Skin epidermis (tissue), 12 donors: ENCODE measurements around the gene MRGPRG.

ENCODE experiments used
- H3K27ac ChIP-seq, 21 experiments: fragments of 200-600 bp; sonication (generic) in 11 of 21; one replicate each; pipeline ENCODE4 v1.5.0; 2020; ENCODE audit warnings: mild to moderate bottlenecking in 3 of 21, inconsistent platforms in 2 of 21, moderate library complexity in 2 of 21
- H3K4me3 ChIP-seq, 7 experiments: fragments of 200-600 bp; sonication (generic) in 2 of 7; one replicate each; pipeline ENCODE4 v1.5.0; 2020; ENCODE audit warnings: inconsistent platforms in 2 of 7, mild to moderate bottlenecking in 2 of 7, moderate library complexity in 1 of 7

MRGPRG gene

GRCh38 chr11:3226846-3227567 is 8.4 kb upstream of the MRGPRG start:
- H3K27ac ChIP-seq, result no peak overlapping the region
- H3K4me3 ChIP-seq, result no peak overlapping the region

- no peak overlapping the region for H3K4me3 ChIP-seq
Observed at GRCh38 chr11:3225826-3226750, 7.5 kb upstream of the MRGPRG start.

GRCh38 chr11:3225159-3225758 is 6.6 kb upstream of the MRGPRG start:
- Histone ChIP-seq H3K4me3 (no peak overlapping the region), H3K27ac (no peak overlapping the region)

More at GRCh38 chr11:3225826-3226750, 7.5 kb upstream of the MRGPRG start:
- H3K27ac ChIP-seq, result no peak overlapping the region

GRCh38 chr11:3224401-3225057 is 5.9 kb upstream of the MRGPRG start:
- no peak overlapping the region for H3K27ac ChIP-seq
- H3K4me3 ChIP-seq, result no peak overlapping the region

GRCh38 chr11:3223932-3224381 is 5.3 kb upstream of the MRGPRG start:
- no peak overlapping the region for H3K4me3 ChIP-seq
- H3K27ac ChIP-seq, result no peak overlapping the region

DNA sequence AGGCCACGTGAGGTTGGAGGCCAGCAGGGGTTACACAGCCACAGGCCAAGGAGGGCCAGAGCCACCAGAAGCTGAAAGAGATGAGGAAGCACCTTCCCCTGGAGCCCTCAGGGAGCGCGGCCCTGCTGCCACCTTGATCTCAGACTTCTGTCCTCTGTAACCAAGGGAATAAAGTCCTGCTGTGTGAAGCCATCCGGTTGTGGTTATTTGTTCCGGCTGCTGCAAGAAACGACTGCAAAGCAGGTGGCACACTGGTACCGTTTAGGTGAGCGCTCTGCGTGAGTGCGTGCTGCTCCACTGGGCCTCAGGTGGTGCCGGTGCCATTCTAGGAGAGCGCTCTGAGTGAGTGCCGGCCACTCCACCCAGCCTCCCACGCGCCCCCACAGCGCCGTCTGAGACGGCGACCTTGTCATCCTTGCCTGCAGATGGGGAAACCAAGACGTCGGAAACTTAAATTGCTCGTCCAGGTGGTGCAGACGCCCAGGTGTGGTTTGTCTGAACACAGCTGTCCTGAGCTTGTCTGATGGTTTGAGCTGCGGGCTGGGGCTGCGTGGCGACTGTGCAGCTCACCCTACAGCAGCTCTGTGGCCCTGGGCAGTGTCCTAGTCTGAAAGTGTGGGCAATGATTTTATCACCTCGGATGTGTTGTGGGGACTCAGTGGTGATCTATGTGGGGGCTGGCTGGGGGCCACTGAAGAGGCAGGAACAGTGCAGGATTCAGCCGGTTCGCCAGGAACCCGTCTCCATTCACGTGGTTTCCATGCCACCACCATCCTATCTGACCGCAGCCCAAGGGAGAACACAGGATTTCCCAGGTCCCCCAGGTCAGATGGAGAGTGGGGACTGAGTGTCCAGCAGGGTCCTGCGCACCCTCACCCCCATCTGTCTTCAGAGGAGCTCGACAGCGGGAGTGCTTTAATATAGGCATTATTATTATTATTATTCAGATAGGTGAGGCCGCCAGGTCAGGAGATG is 4.6 kb upstream of the MRGPRG start:
- no peak overlapping the region for H3K4me3 ChIP-seq
- H3K27ac ChIP-seq, result no peak overlapping the region

GRCh38 chr11:3222003-3222855 is 3.6 kb upstream of the MRGPRG start:
- H3K4me3 ChIP-seq, result no peak overlapping the region
- H3K27ac ChIP-seq, result no peak overlapping the region

DNA sequence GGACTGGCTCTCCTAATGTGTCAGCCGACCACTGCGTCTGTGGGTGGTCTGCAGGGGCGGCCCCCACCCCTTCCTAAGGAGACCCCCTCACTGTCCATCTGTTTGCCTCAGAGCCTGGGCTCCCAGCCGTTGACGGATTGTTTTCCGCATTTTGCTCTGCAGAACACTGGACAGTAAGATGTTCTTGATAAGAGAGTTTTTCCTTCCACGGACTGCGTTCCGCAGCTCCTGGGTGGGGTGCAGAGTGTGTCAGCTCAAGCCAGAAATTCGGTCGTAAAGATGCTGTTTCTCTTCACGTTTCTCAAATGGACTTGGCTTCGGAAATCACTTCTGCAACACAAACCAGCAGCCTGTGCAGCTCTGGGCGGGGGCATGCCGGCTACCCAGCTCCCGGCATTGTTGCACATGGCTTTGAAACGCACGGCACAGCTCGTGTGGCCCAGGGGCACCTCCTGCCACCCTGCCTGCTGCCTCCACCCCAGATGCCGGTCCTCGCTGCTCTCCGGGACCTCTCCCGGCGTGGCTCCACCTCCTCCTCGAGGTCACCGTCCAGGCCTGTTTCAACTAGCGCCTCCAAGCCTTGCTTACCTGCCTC is 2.9 kb upstream of the MRGPRG start:
- no peak overlapping the region for H3K27ac ChIP-seq
- no peak overlapping the region for H3K4me3 ChIP-seq

- Histone ChIP-seq H3K4me3 (no peak overlapping the region), H3K27ac (no peak overlapping the region)
Observed at GRCh38 chr11:3220521-3221407, 2.2 kb upstream of the MRGPRG start.

GRCh38 chr11:3220101-3220500 is 1.5 kb upstream of the MRGPRG start:
- no peak overlapping the region for H3K27ac ChIP-seq
- H3K4me3 ChIP-seq, result no peak overlapping the region

- Histone ChIP-seq H3K4me3 (no peak overlapping the region), H3K27ac (no peak overlapping the region)
Observed at GRCh38 chr11:3219281-3219892, 774 bp upstream of the MRGPRG start.

DNA sequence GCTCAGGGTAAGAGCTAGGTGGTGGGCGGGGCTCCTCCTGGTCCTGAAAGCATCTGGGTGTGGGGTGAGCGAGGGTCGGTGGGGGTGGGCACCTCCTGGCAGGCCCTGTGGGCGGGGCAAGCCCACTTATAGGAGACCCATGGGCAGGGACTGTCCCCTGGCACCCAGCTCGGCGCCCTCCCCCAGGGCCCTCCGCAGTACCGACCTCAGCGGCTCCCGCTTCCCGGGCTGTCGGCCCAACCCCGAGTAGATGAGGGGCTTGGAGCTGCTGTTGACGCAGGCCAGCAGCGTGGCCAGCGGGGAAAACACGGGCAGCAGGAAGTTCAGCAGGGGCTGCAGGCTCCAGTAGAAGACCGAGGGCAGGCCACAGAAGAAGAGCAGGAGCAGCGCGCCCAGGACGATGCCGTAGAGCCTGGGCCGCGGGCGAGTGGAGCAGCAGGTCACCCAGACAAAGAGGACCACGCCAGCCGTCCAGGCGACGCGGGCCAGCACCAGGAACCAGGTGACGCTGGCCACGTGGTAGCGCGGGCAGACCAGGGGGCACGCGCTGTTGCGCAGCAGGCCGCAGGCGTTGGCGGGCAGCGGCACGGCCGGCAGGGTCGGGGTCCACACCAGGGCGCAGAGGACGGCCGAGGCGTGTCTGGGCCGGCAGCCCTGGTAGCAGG is 663 bp downstream of the MRGPRG start:
- Histone ChIP-seq H3K4me3 (no peak overlapping the region), H3K27ac (no peak overlapping the region)

DNA sequence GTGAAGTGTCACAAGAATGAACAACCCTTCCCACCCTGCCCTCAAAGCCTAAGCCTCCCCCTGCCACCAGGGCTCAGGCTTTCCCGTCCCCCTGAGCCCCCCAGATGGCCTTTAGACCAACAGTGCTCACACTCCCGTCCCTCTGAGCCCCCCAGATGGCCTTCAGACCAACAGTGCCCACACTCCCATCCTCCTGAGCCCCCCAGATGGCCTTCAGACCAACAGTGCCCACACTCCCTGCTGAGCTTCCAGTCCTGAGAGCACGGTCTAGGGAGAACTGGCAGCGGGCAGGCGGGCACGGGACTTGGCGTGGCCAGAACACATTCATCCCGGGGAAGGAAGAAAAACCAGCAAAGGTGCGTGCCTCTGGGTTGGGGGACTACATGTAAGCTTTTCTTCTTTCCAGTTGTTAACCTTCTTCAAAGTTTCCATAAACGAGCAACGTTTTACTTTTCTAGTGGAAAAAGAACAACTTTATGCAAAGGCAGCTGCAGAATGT is 2.5 kb downstream of the MRGPRG start:
- Histone ChIP-seq H3K27ac (no peak overlapping the region), H3K4me3 (no peak overlapping the region)

DNA sequence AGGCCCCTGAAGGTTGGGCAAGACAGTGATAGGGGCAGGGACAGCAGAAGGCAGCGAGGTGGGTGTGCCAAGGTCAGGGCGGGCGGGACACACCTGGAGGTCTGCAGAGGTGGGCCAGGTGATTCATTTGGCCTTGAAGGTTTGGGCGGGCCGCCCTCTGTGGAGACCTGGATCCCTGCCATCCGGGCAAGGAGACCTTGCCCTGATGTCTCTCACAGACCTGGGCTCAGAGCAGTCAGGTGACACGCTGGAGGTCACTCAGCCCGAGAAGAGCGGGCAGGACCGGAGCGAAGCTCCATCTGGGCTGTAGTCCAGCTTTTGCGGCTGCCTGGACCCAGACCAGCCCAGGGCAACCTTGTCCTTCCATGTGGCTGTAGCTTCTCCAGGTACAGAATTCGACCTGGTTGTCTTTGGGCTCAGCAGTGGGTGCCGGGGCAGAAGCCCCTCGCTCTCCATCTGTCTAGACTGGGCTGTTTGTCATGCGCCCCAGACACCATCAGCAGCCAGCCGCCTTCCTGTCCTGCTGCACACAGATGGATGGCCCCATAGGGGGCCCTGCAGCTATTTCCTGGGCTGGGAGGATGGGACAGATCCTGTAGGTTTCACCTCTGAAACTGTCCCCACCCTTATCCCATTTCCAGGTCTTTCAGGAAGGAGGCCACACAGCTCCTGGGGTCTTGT is 3.1 kb downstream of the MRGPRG start:
- no peak overlapping the region for H3K4me3 ChIP-seq
- no peak overlapping the region for H3K27ac ChIP-seq

GRCh38 chr11:3214420-3214699 is 4.3 kb downstream of the MRGPRG start:
- Histone ChIP-seq H3K4me3 (no peak overlapping the region), H3K27ac (no peak overlapping the region)
